ENCODE results near the gene LRRC4B. TPM values are rescaled to one million over a fixed set of nuclear protein-coding genes. Genes with fewer than 3 reads are reported as not detected.

The LRRC4B gene
- total and polyA plus RNA-seq, 2 of the 13 experiments (the other 11 are each of a cell fraction or from before 2014, with no cell fraction given), result not detected

- TF ChIP-seq, protein P1, sequence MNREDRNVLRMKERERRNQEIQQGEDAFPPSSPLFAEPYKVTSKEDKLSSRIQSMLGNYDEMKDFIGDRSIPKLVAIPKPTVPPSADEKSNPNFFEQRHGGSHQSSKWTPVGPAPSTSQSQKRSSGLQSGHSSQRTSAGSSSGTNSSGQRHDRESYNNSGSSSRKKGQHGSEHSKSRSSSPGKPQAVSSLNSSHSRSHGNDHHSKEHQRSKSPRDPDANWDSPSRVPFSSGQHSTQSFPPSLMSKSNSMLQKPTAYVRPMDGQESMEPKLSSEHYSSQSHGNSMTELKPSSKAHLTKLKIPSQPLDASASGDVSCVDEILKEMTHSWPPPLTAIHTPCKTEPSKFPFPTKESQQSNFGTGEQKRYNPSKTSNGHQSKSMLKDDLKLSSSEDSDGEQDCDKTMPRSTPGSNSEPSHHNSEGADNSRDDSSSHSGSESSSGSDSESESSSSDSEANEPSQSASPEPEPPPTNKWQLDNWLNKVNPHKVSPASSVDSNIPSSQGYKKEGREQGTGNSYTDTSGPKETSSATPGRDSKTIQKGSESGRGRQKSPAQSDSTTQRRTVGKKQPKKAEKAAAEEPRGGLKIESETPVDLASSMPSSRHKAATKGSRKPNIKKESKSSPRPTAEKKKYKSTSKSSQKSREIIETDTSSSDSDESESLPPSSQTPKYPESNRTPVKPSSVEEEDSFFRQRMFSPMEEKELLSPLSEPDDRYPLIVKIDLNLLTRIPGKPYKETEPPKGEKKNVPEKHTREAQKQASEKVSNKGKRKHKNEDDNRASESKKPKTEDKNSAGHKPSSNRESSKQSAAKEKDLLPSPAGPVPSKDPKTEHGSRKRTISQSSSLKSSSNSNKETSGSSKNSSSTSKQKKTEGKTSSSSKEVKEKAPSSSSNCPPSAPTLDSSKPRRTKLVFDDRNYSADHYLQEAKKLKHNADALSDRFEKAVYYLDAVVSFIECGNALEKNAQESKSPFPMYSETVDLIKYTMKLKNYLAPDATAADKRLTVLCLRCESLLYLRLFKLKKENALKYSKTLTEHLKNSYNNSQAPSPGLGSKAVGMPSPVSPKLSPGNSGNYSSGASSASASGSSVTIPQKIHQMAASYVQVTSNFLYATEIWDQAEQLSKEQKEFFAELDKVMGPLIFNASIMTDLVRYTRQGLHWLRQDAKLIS (CRISPR knock-in tag; IDR thresholded peaks at IDR 0.05), result no peak
- TF ChIP-seq RBFOX2 (IDR thresholded peaks at IDR 0.05; ENCODE audit: low read depth, low read length) (peak; percentile 77), ZNF75D (CRISPR knock-in tag; IDR thresholded peaks at IDR 0.05; ENCODE audit: borderline replicate concordance) (no peak), CTCF (CRISPR knock-in tag; IDR thresholded peaks at IDR 0.05) (no peak), ZNF607 (CRISPR knock-in tag; IDR thresholded peaks at IDR 0.05; ENCODE audit: borderline replicate concordance) (no peak), ZNF687 (CRISPR knock-in tag; IDR thresholded peaks at IDR 0.05) (peak; percentile 70), ZNF652 (CRISPR knock-in tag; IDR thresholded peaks at IDR 0.05; ENCODE audit: borderline replicate concordance, low read depth) (no peak), MIXL1 (CRISPR knock-in tag; IDR thresholded peaks at IDR 0.05) (no peak), HOXA3 (CRISPR knock-in tag; IDR thresholded peaks at IDR 0.05) (peak; percentile 34; the same call in 1 of the 2 replicates), GRHL1 (CRISPR knock-in tag; conservative IDR thresholded peaks at IDR 0.05) (no peak), AKNA (CRISPR knock-in tag; IDR thresholded peaks at IDR 0.05; ENCODE audit: borderline replicate concordance) (no peak), ZNF136 (CRISPR knock-in tag; IDR thresholded peaks at IDR 0.05; ENCODE audit: low read depth) (no peak)
Observed at GRCh38 chr19:50513746-50514345, 54.4 kb downstream of the LRRC4B start, which contains the start of gene ASPDH (continued).

All from HepG2 (cell line).